ENCODE results near the gene LMF2.

DNA sequence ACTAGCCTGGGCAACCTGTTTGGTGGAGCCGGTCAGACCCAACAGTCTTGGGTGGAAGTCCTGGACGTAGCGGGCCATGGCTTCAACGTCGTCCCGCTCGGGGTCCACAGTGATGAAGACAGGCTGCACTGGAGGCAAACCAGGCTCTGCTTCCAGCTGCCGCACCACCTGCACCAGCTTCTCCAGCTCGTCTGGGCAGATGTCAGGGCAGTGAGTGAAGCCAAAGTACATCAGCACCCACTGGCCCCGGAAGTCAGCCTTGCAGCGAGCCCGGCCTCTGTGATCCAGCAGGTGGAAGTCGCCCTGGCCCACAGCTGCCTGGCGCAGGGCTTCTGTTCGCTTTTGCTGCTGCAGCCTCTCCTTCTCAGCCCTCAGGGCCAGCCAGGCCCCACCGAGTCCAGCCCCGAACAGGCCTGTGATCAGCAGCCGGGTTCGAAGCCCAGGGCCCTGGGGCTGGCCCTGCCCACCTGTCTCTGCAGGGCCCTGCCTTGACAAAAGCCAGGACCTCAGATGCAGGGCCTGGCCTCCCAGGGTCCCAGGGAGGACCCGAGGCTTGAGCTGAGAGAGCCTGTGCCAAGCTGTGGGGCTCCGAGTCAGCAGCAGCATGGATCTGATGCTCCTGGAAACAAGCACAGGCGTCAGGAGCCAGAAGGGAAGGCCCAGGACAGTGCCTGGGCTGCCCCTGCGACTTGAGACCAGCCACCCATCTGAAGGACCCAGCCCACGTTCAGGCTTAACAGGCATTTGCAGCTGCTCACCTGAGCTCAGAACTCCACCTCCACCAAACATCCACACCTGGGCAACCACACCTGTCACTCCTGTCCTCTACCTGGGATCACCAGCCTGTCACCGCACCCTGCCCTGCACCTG is 16.5 kb upstream of the LMF2 start:
- TF ChIP-seq MXI1 (IDR thresholded peaks at IDR 0.05; ENCODE audit: borderline replicate concordance, low read depth, low read length): no peak
- TF ChIP-seq, protein P1, sequence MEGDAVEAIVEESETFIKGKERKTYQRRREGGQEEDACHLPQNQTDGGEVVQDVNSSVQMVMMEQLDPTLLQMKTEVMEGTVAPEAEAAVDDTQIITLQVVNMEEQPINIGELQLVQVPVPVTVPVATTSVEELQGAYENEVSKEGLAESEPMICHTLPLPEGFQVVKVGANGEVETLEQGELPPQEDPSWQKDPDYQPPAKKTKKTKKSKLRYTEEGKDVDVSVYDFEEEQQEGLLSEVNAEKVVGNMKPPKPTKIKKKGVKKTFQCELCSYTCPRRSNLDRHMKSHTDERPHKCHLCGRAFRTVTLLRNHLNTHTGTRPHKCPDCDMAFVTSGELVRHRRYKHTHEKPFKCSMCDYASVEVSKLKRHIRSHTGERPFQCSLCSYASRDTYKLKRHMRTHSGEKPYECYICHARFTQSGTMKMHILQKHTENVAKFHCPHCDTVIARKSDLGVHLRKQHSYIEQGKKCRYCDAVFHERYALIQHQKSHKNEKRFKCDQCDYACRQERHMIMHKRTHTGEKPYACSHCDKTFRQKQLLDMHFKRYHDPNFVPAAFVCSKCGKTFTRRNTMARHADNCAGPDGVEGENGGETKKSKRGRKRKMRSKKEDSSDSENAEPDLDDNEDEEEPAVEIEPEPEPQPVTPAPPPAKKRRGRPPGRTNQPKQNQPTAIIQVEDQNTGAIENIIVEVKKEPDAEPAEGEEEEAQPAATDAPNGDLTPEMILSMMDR (conservative IDR thresholded peaks at IDR 0.05; ENCODE audit: low read depth, low read length): no peak

Data from IMR-90 (cell line).